ENCODE results near the gene ASB16. TPM values are rescaled to one million over a fixed set of nuclear protein-coding genes. Genes with fewer than 3 reads are reported as not detected.

ASB16 gene
- polyA plus RNA-seq, 1 donor, result 18.2 TPM

- DNase-seq (ENCODE audit: low read depth), result no peak
Observed at GRCh38 chr17:44207319-44207718, 36.8 kb downstream of the ASB16 start.

- no peak for DNase-seq (ENCODE audit: low read depth)
Observed at GRCh38 chr17:44207743-44208142, 37.2 kb downstream of the ASB16 start.

- no peak for DNase-seq (ENCODE audit: low read depth)
Observed at GRCh38 chr17:44209786-44210341, 39.4 kb downstream of the ASB16 start.

- DNase-seq (ENCODE audit: low read depth), result no peak
Observed at GRCh38 chr17:44210342-44211192, 40.1 kb downstream of the ASB16 start.

GRCh38 chr17:44211281-44212265, 41.1 kb downstream of the ASB16 start:
- no peak for DNase-seq (ENCODE audit: low read depth)

GRCh38 chr17:44212507-44213402, 42.3 kb downstream of the ASB16 start:
- DNase-seq (ENCODE audit: low read depth), result no peak

GRCh38 chr17:44213403-44214229, 43.1 kb downstream of the ASB16 start:
- no peak for DNase-seq (ENCODE audit: low read depth)

- no peak for DNase-seq (ENCODE audit: low read depth)
Observed at GRCh38 chr17:44214230-44214494, 43.7 kb downstream of the ASB16 start.

GRCh38 chr17:44214896-44215295, 44.4 kb downstream of the ASB16 start:
- no peak for DNase-seq (ENCODE audit: low read depth)

GRCh38 chr17:44216173-44216572, 45.7 kb downstream of the ASB16 start:
- no peak for DNase-seq (ENCODE audit: low read depth)

GRCh38 chr17:44216694-44217093, 46.2 kb downstream of the ASB16 start:
- DNase-seq (ENCODE audit: low read depth), result no peak

GRCh38 chr17:44217738-44218343, 47.3 kb downstream of the ASB16 start:
- DNase-seq (ENCODE audit: low read depth), result no peak

GRCh38 chr17:44218344-44219107, 48.0 kb downstream of the ASB16 start:
- no peak for DNase-seq (ENCODE audit: low read depth)

- no peak for DNase-seq (ENCODE audit: low read depth)
Observed at GRCh38 chr17:44219108-44219615, 48.7 kb downstream of the ASB16 start.

- no peak for DNase-seq (ENCODE audit: low read depth)
Observed at GRCh38 chr17:44219616-44220212, 49.2 kb downstream of the ASB16 start, which contains the start of gene UBTF. Gene UBTF, minus strand, starts transcription at chr17:44219675. Its CDS starts 1,446 bp downstream, at chr17:44218229.

- no peak for DNase-seq (ENCODE audit: low read depth)
Observed at GRCh38 chr17:44220213-44221083, 49.9 kb downstream of the ASB16 start.

GRCh38 chr17:44221084-44221861, 50.8 kb downstream of the ASB16 start:
- DNase-seq (ENCODE audit: low read depth), result no peak

All from forelimb muscle (tissue), 1 donor.